Heart left ventricle (tissue), 16 donors: ENCODE results near the gene HCLS1. TPM values are rescaled to one million over a fixed set of nuclear protein-coding genes. Genes with fewer than 3 reads are reported as not detected.

ENCODE experiments used
- ATAC-seq, 4 donors: fragments of 200-7000 bp; cut with Tn5 transposase; one replicate each; pipeline ENCODE4 v1.9.1; 2020 to 2022; ENCODE audit warnings: moderate library complexity in 4 of 4, mild to moderate bottlenecking in 3 of 4, moderate number of reproducible peaks in 1 of 4
- DNase-seq, 5 donors: peaks; one replicate each; pipeline ENCODE4 v3.0.0-alpha.2; 2020
- H3K27ac ChIP-seq, 12 donors: fragments of 200-600 bp; sonication (generic) in 4 of 12; one replicate each; pipeline versions ENCODE4 v1.5.0 to v1.8.0; 2016 to 2022; ENCODE audit warnings: mild to moderate bottlenecking in 2 of 12
- H3K27me3 ChIP-seq, 9 donors: fragments of 200-600 bp; sonication (generic) in 2 of 9; one replicate each; pipeline versions ENCODE4 v1.5.1 to v1.8.0; 2016 to 2022; ENCODE audit warnings: mild to moderate bottlenecking in 3 of 9
- H3K36me3 ChIP-seq, 9 donors: fragments of 200-600 bp; sonication (generic) in 2 of 9; one replicate each; pipeline versions ENCODE4 v1.5.0 to v1.8.0; 2018 to 2022; ENCODE audit warnings: mild to moderate bottlenecking in 2 of 9
- H3K4me1 ChIP-seq, 12 donors: fragments of 200-600 bp; sonication (generic) in 4 of 12; one replicate each; pipeline versions ENCODE4 v1.5.0 to v1.8.0; 2016 to 2022; ENCODE audit warnings: mild to moderate bottlenecking in 3 of 12
- H3K4me3 ChIP-seq, 12 donors: fragments of 200-600 bp; sonication (generic) in 4 of 12; one replicate each; pipeline versions ENCODE4 v1.5.0 to v1.8.0; 2017 to 2022; ENCODE audit warnings: mild to moderate bottlenecking in 9 of 12, moderate library complexity in 4 of 12
- H3K9me3 ChIP-seq, 12 donors: fragments of 200-600 bp; sonication (generic) in 4 of 12; one replicate each; pipeline versions ENCODE4 v1.5.0 to v1.8.0; 2016 to 2022; ENCODE audit warnings: mild to moderate bottlenecking in 1 of 12
- POLR2A ChIP-seq, 2 donors: fragments of 450-650 bp; IDR thresholded peaks; one replicate each; pipeline ENCODE4 v1.6.1; 2017; ENCODE audit warnings: antibody characterized with exemption in 2 of 2, mild to moderate bottlenecking in 2 of 2, moderate library complexity in 2 of 2
- WGBS, 4 donors: extraction: QIAGEN DNeasy Blood & Tissue Kit in 2 of 4; methylation state at CpG; one replicate each; pipeline versions ENCODE4 v1.1.5 to v1.1.7; 2013 to 2018; 5-methylcytosine and 5-hydroxymethylcytosine counted together
- intact Hi-C, 10 donors: fragments of 100-400 bp; cut with DNase I; formaldehyde crosslinking; loops; one replicate each; pipeline versions ENCODE4 v1.11.1 to v1.14.2; 2022
- polyA plus RNA-seq, 2 donors: library from polyadenylated mRNA; stranded (reverse); fragments of 200-250 nt; gene quantifications; one replicate each; pipeline ENCODE4 v1.2.3, GENCODE V29; 2013
- total RNA-seq, 9 donors: library from RNA; depleted of rRNA in 2 of 9; stranded (reverse); fragments of >200 nt in 2 of 9; fragmentation: NEBNext Ultra II Directional in 3 of 9; extraction: Animal tissue kit (Norgen Biotek cat#: 25700) in 3 of 9; gene quantifications; one replicate each; pipeline versions ENCODE4 v1.1.0 to v1.2.4, GENCODE V29; 2016 to 2023
- TF ChIP-seq, protein P1 (sequence below), 12 donors: fragments of 200-600 bp; sonication (generic) in 4 of 12; IDR thresholded peaks; one replicate each; pipeline versions ENCODE4 v1.5.0 to v1.8.0; 2018 to 2022; ENCODE audit warnings: antibody characterized with exemption in 12 of 12, mild to moderate bottlenecking in 5 of 12
- donor health status: ischemic (EF 13 %, LVEDD 7.1; RV severe dilation, severe dysfunction).
- donor health status: healthy with polysubstance abuse.
- donor health status: DM: no; HTN: yes; CAD: no.
- donor health status: DM: no; HTN: no; CAD: no.
- donor health status: ischemic (EF 25% LVEDD 6.9; RV normal size, moderate dysfunction).
- donor health status: ischemic (EF 25% LVEDD 5.7; RV mildly dilated, moderate dysfunction).
- donor health status: healthy.
- donor health status: DM: yes; HTN: yes; CAD: no.
- donor health status: ischemic (EF 35%, LVEDD 5.7; RV mildly dilated, moderate dysfunction).
- donor health status: nonischemic (EF 11% LVEDD 7.7; RV severe dilation, severe dysfunction).
- donor health status: DM: yes; HTN: yes; CAD: no.
- donor health status: PGD.
- donor health status: ischemic (EF 29% LVEDD 5.4; RV normal size, mild dysfunction).
- donor health status: nonischemic (EF 23%, LVEDD 6.1; RV moderate dilation, normal function).

The HCLS1 gene
- total and polyA plus RNA-seq, 11 donors: 7.4 to 72.4 (median 10.6) TPM

DNA sequence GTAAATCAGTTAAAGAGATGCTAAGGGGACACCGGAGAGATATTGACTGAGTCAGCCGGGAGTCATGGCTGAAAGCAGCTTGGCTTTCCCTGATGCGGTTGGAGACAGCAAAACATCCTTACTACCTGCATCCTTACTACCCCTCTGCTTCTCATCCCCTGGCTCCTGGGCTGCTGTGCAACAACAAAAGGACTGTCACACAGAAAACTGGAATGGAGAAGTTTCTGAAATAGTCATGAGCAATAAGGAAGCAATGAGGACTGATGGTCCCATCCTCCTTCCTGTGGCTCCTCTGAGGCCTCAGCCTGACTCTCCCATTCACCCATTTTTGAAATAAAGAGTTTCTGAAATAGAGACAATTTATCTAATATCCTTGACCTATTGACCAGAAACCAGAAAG, 1.1 kb downstream of the HCLS1 start:
- no peak for DNase-seq
- Histone ChIP-seq H3K27ac (peak overlapping the region in 7 of 12 donors; percentile 45 to 97 (median 70)), H3K4me3 (peak overlapping the region in 6 of 12 donors; percentile 29 to 63 (median 51)), H3K36me3 (peaks cover 0 to 54% (median 19%) of the 10 kb centered on the region in 9 donors), H3K27me3 (no peaks in the 10 kb centered on the region), H3K4me1 (peaks cover 0 to 44% (median 14%) of the 10 kb centered on the region in 12 donors), H3K9me3 (no peaks in the 10 kb centered on the region)
- TF ChIP-seq, protein P1, sequence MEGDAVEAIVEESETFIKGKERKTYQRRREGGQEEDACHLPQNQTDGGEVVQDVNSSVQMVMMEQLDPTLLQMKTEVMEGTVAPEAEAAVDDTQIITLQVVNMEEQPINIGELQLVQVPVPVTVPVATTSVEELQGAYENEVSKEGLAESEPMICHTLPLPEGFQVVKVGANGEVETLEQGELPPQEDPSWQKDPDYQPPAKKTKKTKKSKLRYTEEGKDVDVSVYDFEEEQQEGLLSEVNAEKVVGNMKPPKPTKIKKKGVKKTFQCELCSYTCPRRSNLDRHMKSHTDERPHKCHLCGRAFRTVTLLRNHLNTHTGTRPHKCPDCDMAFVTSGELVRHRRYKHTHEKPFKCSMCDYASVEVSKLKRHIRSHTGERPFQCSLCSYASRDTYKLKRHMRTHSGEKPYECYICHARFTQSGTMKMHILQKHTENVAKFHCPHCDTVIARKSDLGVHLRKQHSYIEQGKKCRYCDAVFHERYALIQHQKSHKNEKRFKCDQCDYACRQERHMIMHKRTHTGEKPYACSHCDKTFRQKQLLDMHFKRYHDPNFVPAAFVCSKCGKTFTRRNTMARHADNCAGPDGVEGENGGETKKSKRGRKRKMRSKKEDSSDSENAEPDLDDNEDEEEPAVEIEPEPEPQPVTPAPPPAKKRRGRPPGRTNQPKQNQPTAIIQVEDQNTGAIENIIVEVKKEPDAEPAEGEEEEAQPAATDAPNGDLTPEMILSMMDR (IDR thresholded peaks at IDR 0.05): no peak
- TF ChIP-seq POLR2A (IDR thresholded peaks at IDR 0.05): no peak
- no peak for ATAC-seq
- intact Hi-C loops: loop anchor here in 1 of 10 donors (10.0 kb wide), 1 partner anchor 115 kb away; the partner anchor contains the start of gene POLQ
- 90 to 96% (median 93%) methylated on average over 3 of the region's 3 CpGs for WGBS, 4 donors

DNA sequence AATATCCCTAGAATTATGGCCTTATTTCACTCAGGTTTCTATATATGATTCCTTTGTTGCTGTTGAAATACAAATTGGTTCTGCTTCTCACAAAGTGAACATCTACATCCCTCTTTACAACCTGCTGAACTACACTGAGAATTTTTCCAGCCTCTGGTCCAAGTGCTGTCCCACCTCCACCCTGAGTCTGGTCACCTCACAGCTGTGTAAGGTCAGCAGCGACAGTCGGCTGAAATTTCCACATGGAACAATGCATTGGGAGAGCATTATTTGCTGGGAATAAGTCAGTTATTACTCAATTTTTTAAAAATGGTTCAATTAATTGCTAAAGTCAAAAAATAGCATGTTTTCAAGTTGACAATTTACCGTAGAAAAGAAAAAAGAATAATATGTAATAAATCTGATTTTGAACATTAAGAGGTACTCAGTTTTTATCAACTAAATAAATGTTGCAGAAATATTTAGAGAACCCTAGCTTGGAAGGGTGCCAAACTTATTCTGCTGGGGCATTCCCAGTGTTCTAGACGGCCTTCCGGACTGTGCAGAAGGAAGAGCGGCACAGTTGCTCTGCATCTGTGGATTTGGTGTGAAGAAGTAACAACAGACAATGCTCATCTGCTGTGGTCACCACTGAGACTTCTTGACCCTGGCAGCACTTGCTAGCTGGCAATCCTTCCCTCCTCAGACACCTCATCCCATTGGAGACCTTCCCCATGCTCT, 1.8 kb downstream of the HCLS1 start:
- intact Hi-C loops: loop anchor here in 1 of 10 donors (10.0 kb wide), 1 partner anchor 114 kb away; the partner anchor contains the start of gene POLQ
- Histone ChIP-seq H3K9me3 (no peaks in the 10 kb centered on the region), H3K4me3 (peak overlapping the region in 3 of 12 donors; percentile 5 to 63 (median 50)), H3K4me1 (peaks cover 0 to 50% (median 14%) of the 10 kb centered on the region in 12 donors), H3K27ac (peak overlapping the region in 2 of 12 donors; percentile 45 to 97), H3K27me3 (no peaks in the 10 kb centered on the region), H3K36me3 (peaks cover 0 to 54% (median 13%) of the 10 kb centered on the region in 9 donors)
- DNase-seq: no peak
- TF ChIP-seq, protein P1 (IDR thresholded peaks at IDR 0.05): no peak
- TF ChIP-seq POLR2A (IDR thresholded peaks at IDR 0.05): no peak
- 66 to 82% (median 69%) methylated on average over 6 of the region's 6 CpGs for WGBS, 4 donors
- ATAC-seq: no peak

DNA sequence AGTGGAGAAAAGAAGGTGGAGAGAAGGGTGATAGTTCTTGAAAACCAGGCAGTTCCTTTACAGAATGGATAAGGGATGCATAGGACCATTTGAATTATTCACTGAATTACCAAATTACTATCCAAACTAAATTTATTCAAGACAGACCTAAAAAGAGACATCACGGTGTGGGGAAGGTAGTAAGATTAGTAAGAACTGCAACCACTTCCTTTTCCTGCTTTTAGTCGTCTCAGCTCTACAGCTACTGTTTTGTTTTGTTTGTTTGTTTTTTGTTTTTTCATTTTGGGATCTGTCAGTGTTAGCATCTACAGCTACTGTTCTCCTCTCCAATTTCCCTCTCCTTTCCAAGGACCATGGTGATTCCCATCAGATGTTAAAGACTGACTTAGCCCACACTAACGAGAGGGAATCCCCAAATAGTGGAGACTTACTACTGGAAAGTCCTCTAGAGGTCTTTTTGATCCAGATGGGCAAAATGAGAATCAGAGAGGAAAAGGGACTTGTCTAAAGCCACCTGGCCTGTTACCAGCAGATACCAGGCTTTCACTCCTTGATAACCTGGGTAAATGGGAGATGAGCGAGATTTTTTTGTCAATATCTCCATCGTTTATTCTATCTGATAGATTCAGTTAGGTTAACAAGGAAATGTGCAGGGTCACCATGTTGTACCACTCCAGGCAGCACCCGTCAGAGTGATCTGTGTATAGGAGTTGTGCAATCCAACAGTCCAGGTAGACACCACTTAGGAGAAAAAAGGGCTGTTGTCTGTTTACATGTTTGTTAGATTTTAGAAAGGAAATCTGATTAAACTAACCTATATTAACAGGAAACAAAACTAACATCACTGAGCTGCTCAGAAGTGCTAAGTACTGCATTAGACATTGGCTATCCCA, 6.0 kb downstream of the HCLS1 start:
- no peak for TF ChIP-seq POLR2A (IDR thresholded peaks at IDR 0.05)

DNA sequence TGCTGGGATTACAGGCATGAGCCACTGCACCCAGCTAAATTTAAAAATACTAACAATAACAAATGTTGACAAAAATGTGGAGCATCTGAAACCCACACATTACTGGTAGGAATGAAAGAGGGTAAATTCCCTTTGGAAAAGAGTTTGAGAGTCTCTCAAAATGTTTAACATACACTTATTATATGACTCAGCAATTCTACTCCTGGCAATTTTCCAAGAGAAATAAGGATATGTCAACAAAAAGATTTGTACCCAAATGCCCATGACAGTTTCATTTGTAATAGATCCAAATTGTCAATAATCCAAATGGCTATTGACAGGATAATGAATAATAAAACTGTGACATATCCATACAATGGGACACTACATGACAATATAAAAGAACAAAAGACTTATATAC, 9.0 kb downstream of the HCLS1 start:
- H3K27me3 ChIP-seq: no peaks in the 10 kb centered on the region
- TF ChIP-seq, protein P1 (IDR thresholded peaks at IDR 0.05): no peak
- TF ChIP-seq POLR2A (IDR thresholded peaks at IDR 0.05): no peak
- H3K4me3 ChIP-seq: no peak overlapping the region
- H3K4me1 ChIP-seq: peaks cover 0 to 29% (median 10%) of the 10 kb centered on the region in 12 donors
- no peak for DNase-seq
- no peak overlapping the region for H3K27ac ChIP-seq
- ATAC-seq: no peak
- peaks cover 0 to 21% (median 3%) of the 10 kb centered on the region in 12 donors for H3K9me3 ChIP-seq
- intact Hi-C loops: loop anchor here in 2 of 10 donors (2.0 to 10.0 kb wide), 2 partner anchors 53 to 107 kb away; partner anchors contain the start of gene POLQ (in 1 of the 2)
- H3K36me3 ChIP-seq: peaks cover 0 to 73% (median 0%) of the 10 kb centered on the region in 9 donors

More for the DNA sequence above, 6.0 kb downstream of the HCLS1 start:
- no peaks in the 10 kb centered on the region for H3K27me3 ChIP-seq
- DNase-seq (no peak), ATAC-seq (no peak)
- 82 to 86% (median 84%) methylated on average over 6 of the region's 6 CpGs for WGBS, 4 donors
- no peak overlapping the region for H3K4me3 ChIP-seq
- intact Hi-C loops: loop anchor here in 1 of 10 donors (10.0 kb wide), 1 partner anchor 110 kb away; the partner anchor contains the start of gene POLQ
- H3K27ac ChIP-seq: peak overlapping the region in 1 of 12 donors; percentile 18
- peaks cover 0 to 14% (median 3%) of the 10 kb centered on the region in 12 donors for H3K9me3 ChIP-seq
- peaks cover 0 to 84% (median 0%) of the 10 kb centered on the region in 9 donors for H3K36me3 ChIP-seq
- peaks cover 0 to 50% (median 8%) of the 10 kb centered on the region in 12 donors for H3K4me1 ChIP-seq
